Measurements from ENCODE around the gene NLRP1. TPM values are rescaled to one million over a fixed set of nuclear protein-coding genes. Genes with fewer than 3 reads are reported as not detected.

Gene NLRP1
- total RNA-seq, 2 experiments from 2014 or later = 44.5 to 46.1 TPM

DNA sequence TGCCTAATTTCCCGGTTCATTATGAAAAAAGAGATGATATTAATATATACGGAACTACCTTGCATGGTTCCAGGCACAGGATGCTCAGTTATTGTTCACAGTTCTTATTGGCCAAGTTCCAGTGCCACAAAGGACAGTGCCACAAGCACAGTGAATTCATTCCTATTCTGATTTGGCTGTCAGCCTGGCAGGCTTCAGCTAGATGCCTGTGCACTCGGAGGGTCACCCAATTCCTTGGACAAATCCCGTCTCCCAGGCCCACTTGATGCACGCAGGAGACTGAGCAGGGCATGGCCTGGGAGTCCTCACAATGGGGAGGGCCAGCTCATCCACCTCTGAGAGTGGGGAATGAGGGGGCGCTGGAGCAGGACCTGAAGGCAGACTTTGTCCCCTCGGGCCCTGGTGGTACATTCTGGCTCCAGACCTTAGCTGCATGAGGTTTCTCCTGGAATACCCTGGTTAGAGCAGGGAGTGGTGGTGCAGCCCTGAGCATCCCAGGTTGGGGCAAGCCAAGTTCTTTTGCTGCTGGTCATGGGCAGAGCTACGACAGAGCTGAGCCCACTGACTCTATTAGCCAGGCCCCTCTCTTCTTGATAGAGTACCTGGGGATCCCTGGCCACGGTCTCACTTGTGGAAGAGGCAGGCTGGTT lies 56.6 kb downstream of the NLRP1 start:
- ChIA-PET CTCF (interaction anchor here (0.9 kb wide), 1 partner anchor 40 kb away, joined by 3 read pairs; no protein-coding TSS in a partner anchor), POLR2A (interaction anchor here (0.9 kb wide), 1 partner anchor 42 kb away, joined by 4 read pairs; the partner anchor contains the start of gene DERL2)
- no peak for DNase-seq
- H3K36me3 Mint-ChIP-seq (ENCODE audit: low read depth) = peaks cover 50% of the 10 kb centered on the region
- H3K27ac Mint-ChIP-seq = no peak overlapping the region
- peaks cover 14% of the 10 kb centered on the region for H3K4me1 Mint-ChIP-seq (ENCODE audit: low read depth)
- H3K4me3 Mint-ChIP-seq = no peak overlapping the region
- H3K9me3 Mint-ChIP-seq (ENCODE audit: insufficient read depth) = no peaks in the 10 kb centered on the region
- H3K27me3 Mint-ChIP-seq (ENCODE audit: low read depth) = no peaks in the 10 kb centered on the region
- ATAC-seq = no peak

DNA sequence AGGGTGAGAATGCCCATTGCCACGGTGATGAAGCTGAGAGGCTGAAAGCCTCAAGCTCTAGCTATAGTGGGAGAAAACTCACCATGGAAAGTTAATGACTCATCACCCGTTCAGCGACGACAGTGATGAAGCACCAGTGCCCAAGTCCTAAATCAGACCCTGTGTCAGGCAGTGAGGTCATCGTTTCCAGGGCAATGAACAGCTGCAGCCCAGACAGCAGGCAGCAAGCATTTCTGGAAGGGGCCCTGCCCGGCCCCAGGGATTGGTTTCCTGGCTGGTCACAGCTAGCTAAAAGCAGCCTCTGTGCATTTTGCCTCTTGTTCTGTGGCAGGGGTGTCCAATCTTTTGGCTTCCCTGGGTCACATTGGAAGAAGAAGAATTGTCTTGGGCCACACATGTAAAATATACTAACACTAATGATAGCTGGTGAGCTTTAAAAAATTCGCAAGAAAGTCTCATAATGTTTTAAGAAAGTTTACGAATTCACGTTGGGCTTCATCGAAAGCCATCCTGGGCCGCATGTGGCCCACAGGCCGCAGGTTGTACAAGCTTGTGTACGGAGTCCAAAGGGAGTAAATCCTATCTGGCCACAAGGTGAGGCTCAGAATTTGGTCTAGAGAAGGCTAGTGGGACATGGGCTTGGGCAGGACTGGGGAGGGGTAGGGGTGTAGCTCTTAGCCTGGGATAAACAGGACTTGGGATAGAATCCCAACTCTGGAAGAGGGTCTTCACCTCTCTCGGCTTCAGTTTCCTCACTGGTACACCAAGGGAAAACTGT lies 57.3 kb downstream of the NLRP1 start:
- H3K4me3 Mint-ChIP-seq = no peak overlapping the region
- POLR2A ChIA-PET = no interaction called here
- H3K27me3 Mint-ChIP-seq (ENCODE audit: low read depth) = no peaks in the 10 kb centered on the region
- peak overlapping the region; percentile 62 for H3K27ac Mint-ChIP-seq
- H3K9me3 Mint-ChIP-seq (ENCODE audit: insufficient read depth) = no peaks in the 10 kb centered on the region
- DNase-seq (peak; percentile 56), ATAC-seq (peak; percentile 86)
- CTCF ChIA-PET = no interaction called here
- peaks cover 14% of the 10 kb centered on the region for H3K4me1 Mint-ChIP-seq (ENCODE audit: low read depth)
- H3K36me3 Mint-ChIP-seq (ENCODE audit: low read depth) = peaks cover 43% of the 10 kb centered on the region

DNA sequence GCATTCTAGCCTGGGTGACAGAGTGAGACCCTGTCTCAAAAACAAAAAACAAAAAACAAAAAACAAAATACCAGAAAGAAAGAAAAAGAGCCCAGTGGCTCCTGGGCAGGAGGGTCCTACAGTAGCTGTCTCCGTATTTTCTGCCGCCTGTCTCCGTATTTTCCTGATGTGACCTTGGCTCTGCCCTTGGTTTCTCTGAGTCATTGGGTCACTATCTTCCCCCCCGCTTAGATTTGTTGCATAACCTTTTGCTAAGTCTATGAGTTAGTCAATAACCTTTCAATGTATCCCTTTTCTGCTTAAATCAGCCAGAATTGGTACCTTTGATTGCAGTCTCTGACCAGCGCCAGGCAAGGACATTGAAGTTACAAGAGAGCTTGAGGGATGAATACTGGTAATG lies 61.1 kb downstream of the NLRP1 start:
- ChIA-PET POLR2A (no interaction called here), CTCF (no interaction called here)
- Mint-ChIP-seq H3K36me3 (ENCODE audit: low read depth) (peaks cover 35% of the 10 kb centered on the region), H3K27ac (no peak overlapping the region), H3K27me3 (ENCODE audit: low read depth) (no peaks in the 10 kb centered on the region), H3K4me1 (ENCODE audit: low read depth) (peaks cover 14% of the 10 kb centered on the region), H3K4me3 (no peak overlapping the region), H3K9me3 (ENCODE audit: insufficient read depth) (no peaks in the 10 kb centered on the region)
- no peak for DNase-seq
- no peak for ATAC-seq

DNA sequence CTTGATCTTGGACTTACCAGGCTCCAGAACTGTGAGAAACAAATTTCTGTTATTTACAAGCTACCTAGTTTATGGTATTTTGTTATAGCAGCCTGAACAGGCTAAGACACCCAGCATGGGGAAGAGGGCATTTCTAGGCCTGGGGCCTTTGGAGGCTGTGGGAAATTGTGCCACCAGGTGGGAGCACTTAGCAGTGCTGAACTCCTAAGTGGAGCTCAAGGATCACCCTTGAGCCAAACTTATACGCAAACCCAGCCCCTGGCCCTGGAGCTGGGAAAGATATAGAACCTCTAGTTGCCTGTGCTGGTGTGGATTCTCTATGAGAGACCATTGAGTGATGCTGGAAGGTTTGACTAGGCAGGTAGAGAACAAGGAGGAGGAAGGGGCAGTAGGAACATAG lies 61.8 kb downstream of the NLRP1 start:
- H3K9me3 Mint-ChIP-seq (ENCODE audit: insufficient read depth) = no peaks in the 10 kb centered on the region
- DNase-seq = no peak
- H3K27me3 Mint-ChIP-seq (ENCODE audit: low read depth) = no peaks in the 10 kb centered on the region
- ChIA-PET CTCF (interaction anchor here (0.8 kb wide), 1 partner anchor 37 kb away, joined by 3 read pairs; the partner anchor contains the start of gene DERL2), POLR2A (no interaction called here)
- no peak overlapping the region for H3K4me3 Mint-ChIP-seq
- no peak overlapping the region for H3K27ac Mint-ChIP-seq
- peaks cover 40% of the 10 kb centered on the region for H3K36me3 Mint-ChIP-seq (ENCODE audit: low read depth)
- H3K4me1 Mint-ChIP-seq (ENCODE audit: low read depth) = peaks cover 14% of the 10 kb centered on the region
- ATAC-seq = no peak

DNA sequence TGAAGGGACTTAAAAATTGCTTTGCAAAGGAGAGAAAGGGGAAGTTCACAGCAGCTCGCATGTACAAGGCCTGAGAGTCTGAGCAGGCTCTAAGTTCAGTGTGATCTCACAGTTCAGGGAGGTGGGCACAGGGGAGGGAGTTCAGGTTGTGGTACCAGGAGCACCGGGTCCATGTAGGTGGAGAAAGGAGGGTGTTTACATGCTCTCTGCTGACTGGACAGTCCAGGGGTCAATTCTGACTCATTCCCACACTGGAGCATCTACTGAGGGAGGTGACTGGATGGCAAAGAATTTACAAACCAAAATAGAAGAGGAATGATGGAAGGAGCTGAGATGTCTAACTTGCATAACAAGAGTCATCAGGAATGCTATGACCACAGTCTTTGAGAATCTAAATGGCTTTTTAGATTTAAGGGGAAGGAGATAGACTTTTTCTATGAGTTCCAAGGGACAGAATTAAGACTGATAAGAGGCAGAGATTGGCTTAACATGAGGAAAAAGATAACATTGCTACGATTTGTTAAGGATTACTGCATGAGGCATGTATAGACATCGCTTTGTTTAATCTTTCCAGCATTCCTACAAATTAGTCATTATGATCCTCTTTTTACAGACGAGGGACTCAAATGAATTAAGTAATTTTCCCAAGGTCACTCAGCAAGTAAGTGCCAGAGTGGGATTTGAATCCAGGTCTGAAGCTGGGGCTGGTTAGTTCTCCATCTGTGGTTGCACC lies 68.1 kb downstream of the NLRP1 start:
- ChIA-PET CTCF (interaction anchor here (0.5 kb wide), 1 partner anchor 76 kb away, joined by 3 read pairs; no protein-coding TSS in a partner anchor), POLR2A (interaction anchor here (2.0 kb wide), 1 partner anchor 30 kb away, joined by 8 read pairs; the partner anchor contains the start of genes DERL2 and MIS12)
- DNase-seq (no peak), ATAC-seq (no peak)
- no peak overlapping the region for H3K27ac Mint-ChIP-seq
- H3K9me3 Mint-ChIP-seq (ENCODE audit: insufficient read depth) = peaks cover 4% of the 10 kb centered on the region
- H3K27me3 Mint-ChIP-seq (ENCODE audit: low read depth) = no peaks in the 10 kb centered on the region
- H3K4me1 Mint-ChIP-seq (ENCODE audit: low read depth) = peaks cover 36% of the 10 kb centered on the region
- no peak overlapping the region for H3K4me3 Mint-ChIP-seq
- H3K36me3 Mint-ChIP-seq (ENCODE audit: low read depth) = peaks cover 66% of the 10 kb centered on the region

DNA sequence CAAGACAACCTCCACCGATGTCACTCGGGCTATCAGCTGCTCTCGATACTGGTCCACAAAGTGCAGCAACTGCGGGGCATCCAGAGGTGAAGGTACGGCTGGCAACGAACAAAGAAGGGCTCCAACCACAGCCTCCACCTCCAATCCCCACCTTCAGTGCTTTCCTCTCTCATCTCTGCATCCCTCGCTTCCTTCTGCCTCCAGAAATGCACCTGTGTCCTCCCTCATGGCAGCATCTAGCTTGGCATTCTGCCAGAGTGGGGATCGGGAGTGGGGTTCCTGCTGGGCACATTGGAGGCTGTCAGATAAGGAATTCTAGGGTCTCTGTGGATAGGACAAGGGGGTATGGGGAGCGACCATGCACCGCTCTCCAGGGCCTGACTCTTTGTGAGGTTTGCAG lies 69.3 kb downstream of the NLRP1 start:
- H3K27me3 Mint-ChIP-seq (ENCODE audit: low read depth) = no peaks in the 10 kb centered on the region
- peaks cover 36% of the 10 kb centered on the region for H3K4me1 Mint-ChIP-seq (ENCODE audit: low read depth)
- CTCF ChIA-PET = no interaction called here
- no peak overlapping the region for H3K4me3 Mint-ChIP-seq
- DNase-seq (no peak), ATAC-seq (no peak)
- H3K27ac Mint-ChIP-seq = no peak overlapping the region
- POLR2A ChIA-PET = interaction anchor here (2.0 kb wide), 1 partner anchor 29 kb away, joined by 8 read pairs; the partner anchor contains the start of genes DERL2 and MIS12
- peaks cover 4% of the 10 kb centered on the region for H3K9me3 Mint-ChIP-seq (ENCODE audit: insufficient read depth)
- H3K36me3 Mint-ChIP-seq (ENCODE audit: low read depth) = peaks cover 59% of the 10 kb centered on the region

- ATAC-seq (peak; percentile 88), DNase-seq (peak; percentile 63)
- H3K36me3 Mint-ChIP-seq (ENCODE audit: low read depth) = peaks cover 59% of the 10 kb centered on the region
- ChIA-PET CTCF (no interaction called here), POLR2A (no interaction called here)
- H3K4me1 Mint-ChIP-seq (ENCODE audit: low read depth) = peaks cover 36% of the 10 kb centered on the region
- H3K4me3 Mint-ChIP-seq = peak overlapping the region; percentile 17
- H3K9me3 Mint-ChIP-seq (ENCODE audit: insufficient read depth) = peaks cover 4% of the 10 kb centered on the region
- H3K27ac Mint-ChIP-seq = peak overlapping the region; percentile 23
- H3K27me3 Mint-ChIP-seq (ENCODE audit: low read depth) = no peaks in the 10 kb centered on the region
Observed at GRCh38 chr17:5513628-5514027, 70.7 kb downstream of the NLRP1 start.

DNA sequence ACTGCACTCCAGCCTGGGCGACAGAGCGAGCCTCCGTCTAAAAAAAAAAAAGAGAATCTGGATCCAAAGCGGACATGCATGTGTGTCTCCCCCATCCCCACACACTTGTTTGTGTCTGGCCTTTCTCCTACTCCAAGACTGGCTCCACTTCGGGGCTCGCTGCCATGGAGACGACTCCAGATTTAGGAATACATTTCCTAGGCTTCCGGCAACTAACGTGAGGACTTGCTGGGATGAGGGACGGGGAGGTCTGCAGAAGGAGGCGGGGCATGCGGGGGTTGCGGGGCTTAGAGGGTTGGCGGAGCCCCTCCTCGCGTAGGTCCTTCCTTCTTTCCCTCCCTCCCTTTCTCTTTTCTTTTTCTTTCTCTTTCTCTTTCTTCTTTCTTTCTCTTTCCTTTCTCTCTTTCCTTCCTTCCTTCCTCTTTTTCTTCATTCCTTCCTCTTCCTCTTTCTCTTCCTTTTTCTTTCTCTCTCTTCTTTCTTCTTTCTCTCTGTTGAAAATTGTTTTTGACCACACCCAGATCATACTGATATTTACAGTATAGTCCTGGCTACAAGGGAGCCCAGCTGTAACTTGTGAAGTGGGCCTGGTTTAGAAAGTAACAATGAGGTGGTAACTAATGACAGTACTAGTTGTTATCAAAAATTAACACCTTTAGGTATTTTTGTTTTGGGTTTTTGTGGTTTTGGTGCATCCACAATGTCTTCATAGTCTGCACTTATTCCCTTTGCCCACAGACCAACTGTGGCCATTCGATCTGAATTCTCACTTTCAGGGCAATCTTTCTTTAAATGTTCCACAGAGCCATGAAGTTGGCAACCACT lies 72.7 kb downstream of the NLRP1 start:
- H3K9me3 Mint-ChIP-seq (ENCODE audit: insufficient read depth) = peaks cover 4% of the 10 kb centered on the region
- ATAC-seq (no peak), DNase-seq (no peak)
- H3K4me1 Mint-ChIP-seq (ENCODE audit: low read depth) = peaks cover 36% of the 10 kb centered on the region
- no peak overlapping the region for H3K4me3 Mint-ChIP-seq
- H3K27me3 Mint-ChIP-seq (ENCODE audit: low read depth) = no peaks in the 10 kb centered on the region
- H3K27ac Mint-ChIP-seq = peak overlapping the region; percentile 19
- CTCF ChIA-PET = no interaction called here
- H3K36me3 Mint-ChIP-seq (ENCODE audit: low read depth) = peaks cover 46% of the 10 kb centered on the region
- POLR2A ChIA-PET = no interaction called here

DNA sequence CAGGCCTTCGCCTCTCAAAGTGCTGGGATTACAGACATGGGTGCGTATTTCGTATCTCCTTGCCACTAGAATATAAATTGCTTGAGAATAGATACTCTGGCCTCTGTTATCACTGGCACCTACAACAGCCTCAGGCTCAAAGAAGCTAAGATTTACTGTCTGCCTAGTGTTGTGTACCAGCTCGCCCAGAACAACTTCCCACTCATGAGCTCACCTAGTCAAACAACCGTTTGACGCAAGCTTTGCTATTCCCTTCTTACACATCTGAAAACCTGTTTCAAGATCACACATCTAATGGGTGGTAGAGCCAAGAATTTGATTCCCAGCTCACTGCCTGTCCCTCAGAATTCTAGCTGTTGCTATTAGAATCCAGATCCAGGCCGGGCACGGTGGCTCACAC lies 73.5 kb downstream of the NLRP1 start:
- ATAC-seq (no peak), DNase-seq (no peak)
- H3K4me3 Mint-ChIP-seq = no peak overlapping the region
- H3K4me1 Mint-ChIP-seq (ENCODE audit: low read depth) = peaks cover 36% of the 10 kb centered on the region
- ChIA-PET POLR2A (no interaction called here), CTCF (no interaction called here)
- peaks cover 40% of the 10 kb centered on the region for H3K36me3 Mint-ChIP-seq (ENCODE audit: low read depth)
- no peak overlapping the region for H3K27ac Mint-ChIP-seq
- peaks cover 4% of the 10 kb centered on the region for H3K9me3 Mint-ChIP-seq (ENCODE audit: insufficient read depth)
- H3K27me3 Mint-ChIP-seq (ENCODE audit: low read depth) = no peaks in the 10 kb centered on the region

DNA sequence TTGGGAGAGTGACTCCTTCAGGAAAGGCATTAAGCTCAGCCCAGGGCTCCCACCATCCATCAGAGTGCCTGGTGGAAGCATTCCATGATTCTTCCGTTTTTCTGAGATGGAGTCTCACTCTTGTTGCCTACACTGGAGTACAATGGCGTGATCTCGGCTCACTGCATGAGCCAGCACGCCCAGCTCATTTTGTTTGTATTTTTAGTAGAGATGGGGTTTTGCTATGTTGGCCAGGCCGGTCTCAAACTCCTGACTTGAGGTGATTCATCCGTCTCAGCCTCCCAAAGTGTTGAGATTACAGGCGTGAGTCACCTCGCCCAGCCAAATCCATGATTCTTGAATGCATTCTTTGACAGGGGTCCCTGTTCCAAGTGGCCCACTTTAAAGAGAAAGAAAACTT lies 74.8 kb downstream of the NLRP1 start:
- Mint-ChIP-seq H3K4me3 (no peak overlapping the region), H3K9me3 (ENCODE audit: insufficient read depth) (peaks cover 4% of the 10 kb centered on the region), H3K27ac (no peak overlapping the region), H3K36me3 (ENCODE audit: low read depth) (peaks cover 28% of the 10 kb centered on the region), H3K27me3 (ENCODE audit: low read depth) (no peaks in the 10 kb centered on the region), H3K4me1 (ENCODE audit: low read depth) (peaks cover 28% of the 10 kb centered on the region)
- POLR2A ChIA-PET = no interaction called here
- DNase-seq = no peak
- CTCF ChIA-PET = no interaction called here
- no peak for ATAC-seq

- Mint-ChIP-seq H3K9me3 (ENCODE audit: insufficient read depth) (peaks cover 4% of the 10 kb centered on the region), H3K27me3 (ENCODE audit: low read depth) (no peaks in the 10 kb centered on the region), H3K36me3 (ENCODE audit: low read depth) (peaks cover 24% of the 10 kb centered on the region), H3K4me1 (ENCODE audit: low read depth) (peaks cover 23% of the 10 kb centered on the region), H3K4me3 (no peak overlapping the region), H3K27ac (no peak overlapping the region)
- ATAC-seq (no peak), DNase-seq (no peak)
- CTCF ChIA-PET = no interaction called here
- POLR2A ChIA-PET = no interaction called here
Observed at GRCh38 chr17:5508810-5509209, 75.5 kb downstream of the NLRP1 start.
